ENCODE measurements around the gene RDH13.
"Not testable (repeated sequence)": the region's sequence is repeated elsewhere in the genome, so short reads cannot be mapped to it uniquely, and the experiment has no call there.

The RDH13 gene

GRCh38 chr19:55032170-55032800 is 30.7 kb downstream of the RDH13 start:
- H3K9me3 ChIP-seq, result no peaks in the 10 kb centered on the region
- no peak for DNase-seq
- H3K36me3 ChIP-seq, result no peaks in the 10 kb centered on the region
- H3K4me1 ChIP-seq, result no peaks in the 10 kb centered on the region
- no peak overlapping the region for H3K4me3 ChIP-seq
- intact Hi-C loops (cut with DNase I; ENCODE audit: low total_unique reads), result no loop called here
- no peaks in the 10 kb centered on the region for H3K27me3 ChIP-seq
- no peak for TF ChIP-seq CTCF (IDR thresholded peaks at IDR 0.05)
- H3K27ac ChIP-seq, result no peak overlapping the region

- intact Hi-C loops (cut with DNase I; ENCODE audit: low total_unique reads), result no loop called here
- TF ChIP-seq CTCF (IDR thresholded peaks at IDR 0.05), result no peak
- no peak for DNase-seq
- Histone ChIP-seq H3K27ac (no peak overlapping the region), H3K4me1 (no peaks in the 10 kb centered on the region), H3K9me3 (no peaks in the 10 kb centered on the region), H3K4me3 (no peak overlapping the region), H3K36me3 (no peaks in the 10 kb centered on the region), H3K27me3 (no peaks in the 10 kb centered on the region)
These were observed 31.8 kb downstream of the RDH13 start for GRCh38 chr19:55031178-55031577.

GRCh38 chr19:55028757-55029156 is 34.2 kb downstream of the RDH13 start:
- DNase-seq, result no peak
- no peaks in the 10 kb centered on the region for H3K4me1 ChIP-seq
- no peak overlapping the region for H3K4me3 ChIP-seq
- H3K27me3 ChIP-seq, result no peaks in the 10 kb centered on the region
- no peak for TF ChIP-seq CTCF (IDR thresholded peaks at IDR 0.05)
- intact Hi-C loops (cut with DNase I; ENCODE audit: low total_unique reads), result no loop called here
- H3K27ac ChIP-seq, result no peak overlapping the region
- no peaks in the 10 kb centered on the region for H3K9me3 ChIP-seq
- no peaks in the 10 kb centered on the region for H3K36me3 ChIP-seq

GRCh38 chr19:55027472-55028337 is 35.2 kb downstream of the RDH13 start:
- no peak overlapping the region for H3K4me3 ChIP-seq
- H3K27ac ChIP-seq, result no peak overlapping the region
- no peak for DNase-seq
- no peaks in the 10 kb centered on the region for H3K36me3 ChIP-seq
- H3K4me1 ChIP-seq, result no peaks in the 10 kb centered on the region
- intact Hi-C loops (cut with DNase I; ENCODE audit: low total_unique reads), result no loop called here
- no peaks in the 10 kb centered on the region for H3K27me3 ChIP-seq
- no peak for TF ChIP-seq CTCF (IDR thresholded peaks at IDR 0.05)
- peaks cover 0 to 4% (median 0%) of the 10 kb centered on the region in 3 donors for H3K9me3 ChIP-seq

GRCh38 chr19:55027140-55027471 is 35.8 kb downstream of the RDH13 start:
- DNase-seq; H3K27ac ChIP-seq; H3K4me3 ChIP-seq; H3K27me3 ChIP-seq; H3K36me3 ChIP-seq; H3K9me3 ChIP-seq; intact Hi-C loops (cut with DNase I; ENCODE audit: low total_unique reads); H3K4me1 ChIP-seq: not testable (repeated sequence)

GRCh38 chr19:55024111-55024510 is 38.8 kb downstream of the RDH13 start:
- peaks cover 0 to 4% (median 0%) of the 10 kb centered on the region in 3 donors for H3K9me3 ChIP-seq
- no peaks in the 10 kb centered on the region for H3K36me3 ChIP-seq
- no peak overlapping the region for H3K4me3 ChIP-seq
- TF ChIP-seq CTCF (IDR thresholded peaks at IDR 0.05), result no peak
- DNase-seq, result no peak
- H3K4me1 ChIP-seq, result no peaks in the 10 kb centered on the region
- intact Hi-C loops (cut with DNase I; ENCODE audit: low total_unique reads), result no loop called here
- no peaks in the 10 kb centered on the region for H3K27me3 ChIP-seq
- H3K27ac ChIP-seq, result no peak overlapping the region

- H3K4me1 ChIP-seq; H3K4me3 ChIP-seq; H3K27me3 ChIP-seq; H3K27ac ChIP-seq; DNase-seq; H3K36me3 ChIP-seq; H3K9me3 ChIP-seq; intact Hi-C loops (cut with DNase I; ENCODE audit: low total_unique reads): not testable (repeated sequence)
These were observed 42.6 kb downstream of the RDH13 start for GRCh38 chr19:55020351-55020750.

Data from tibial artery (tissue), 4 donors.